H1 (cell line): ENCODE measurements around the gene RPS6KC1.

Experiments
- CREB1 ChIP-seq: IDR thresholded peaks from 2 replicates; pipeline ENCODE4 v1.6.1; 2012; ENCODE audit warnings: inconsistent platforms
- GABPA ChIP-seq: IDR thresholded peaks from 2 replicates; pipeline ENCODE4 v1.6.1; 2011; ENCODE audit warnings: mild to moderate bottlenecking, low read length, moderate library complexity, borderline replicate concordance; ENCODE audit not compliant: insufficient read depth
- RBBP5 ChIP-seq: IDR thresholded peaks from 2 replicates; pipeline ENCODE4 v1.7.1; 2012; ENCODE audit warnings: low read depth, mild to moderate bottlenecking, inconsistent platforms, low read length, moderate library complexity, borderline replicate concordance
- SP1 ChIP-seq: IDR thresholded peaks from 2 replicates; pipeline ENCODE4 v1.6.1; 2011; ENCODE audit warnings: low read depth, low read length
- TF ChIP-seq, protein P1 (sequence below), 3 experiments: IDR thresholded peaks; 1 replicate in 2 of 3; 2 replicates in 1 of 3; pipeline versions ENCODE4 v1.5.1 to v1.6.1; 2011; ENCODE audit warnings: low read length in 3 of 3, mild to moderate bottlenecking in 3 of 3, inconsistent platforms in 2 of 3, low read depth in 1 of 3, moderate library complexity in 1 of 3; ENCODE audit not compliant: insufficient read depth in 1 of 3; ENCODE audit errors: control extremely low read depth in 1 of 3

DNA sequence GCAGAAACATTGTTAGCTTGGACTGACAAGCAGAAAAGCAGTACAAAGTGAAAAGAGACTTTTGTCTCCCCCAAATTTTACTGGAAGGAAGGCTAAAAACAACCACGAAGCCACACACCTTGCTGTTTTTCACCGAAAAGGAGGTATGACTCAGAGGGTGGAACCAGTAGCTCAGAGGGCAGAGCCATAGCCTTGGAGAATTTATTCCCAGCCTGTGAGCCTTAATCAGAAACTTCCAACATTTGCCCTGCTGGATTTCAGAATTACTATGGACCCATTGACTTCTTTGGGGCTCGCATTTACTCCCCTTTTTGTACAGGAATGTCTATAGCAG, 32.0 kb downstream of the RPS6KC1 start:
- TF ChIP-seq, protein P1, sequence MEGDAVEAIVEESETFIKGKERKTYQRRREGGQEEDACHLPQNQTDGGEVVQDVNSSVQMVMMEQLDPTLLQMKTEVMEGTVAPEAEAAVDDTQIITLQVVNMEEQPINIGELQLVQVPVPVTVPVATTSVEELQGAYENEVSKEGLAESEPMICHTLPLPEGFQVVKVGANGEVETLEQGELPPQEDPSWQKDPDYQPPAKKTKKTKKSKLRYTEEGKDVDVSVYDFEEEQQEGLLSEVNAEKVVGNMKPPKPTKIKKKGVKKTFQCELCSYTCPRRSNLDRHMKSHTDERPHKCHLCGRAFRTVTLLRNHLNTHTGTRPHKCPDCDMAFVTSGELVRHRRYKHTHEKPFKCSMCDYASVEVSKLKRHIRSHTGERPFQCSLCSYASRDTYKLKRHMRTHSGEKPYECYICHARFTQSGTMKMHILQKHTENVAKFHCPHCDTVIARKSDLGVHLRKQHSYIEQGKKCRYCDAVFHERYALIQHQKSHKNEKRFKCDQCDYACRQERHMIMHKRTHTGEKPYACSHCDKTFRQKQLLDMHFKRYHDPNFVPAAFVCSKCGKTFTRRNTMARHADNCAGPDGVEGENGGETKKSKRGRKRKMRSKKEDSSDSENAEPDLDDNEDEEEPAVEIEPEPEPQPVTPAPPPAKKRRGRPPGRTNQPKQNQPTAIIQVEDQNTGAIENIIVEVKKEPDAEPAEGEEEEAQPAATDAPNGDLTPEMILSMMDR (IDR thresholded peaks at IDR 0.05; ENCODE audit: control extremely low read depth in 1 of 3, insufficient read depth in 1 of 3, low read depth in 1 of 3, low read length in 3 of 3), result no peak
- no peak for TF ChIP-seq SP1
- TF ChIP-seq CREB1, result no peak
- no peak for TF ChIP-seq GABPA
- no peak for TF ChIP-seq RBBP5
